Renal cortex interstitium (tissue), 11 donors: ENCODE measurements around the gene SINHCAF. TPM values are rescaled to one million over a fixed set of nuclear protein-coding genes. Genes with fewer than 3 reads are reported as not detected.
"Not testable (repeated sequence)": the region's sequence is repeated elsewhere in the genome, so short reads cannot be mapped to it uniquely, and the experiment has no call there.

ENCODE experiments used
- DNase-seq, 11 donors: peaks; one replicate each; pipeline ENCODE4 v3.0.0-alpha.2; 2013; ENCODE audit warnings: low read depth in 9 of 11, low spot score in 4 of 11; ENCODE audit errors: extremely low read depth in 1 of 11
- polyA plus RNA-seq, 3 donors: library from polyadenylated mRNA; unstranded; fragments of 120-200 nt; gene quantifications; one replicate each; pipeline ENCODE4 v1.2.1, GENCODE V29; 2013; ENCODE audit not compliant: insufficient read length in 3 of 3

Gene SINHCAF
- polyA plus RNA-seq, 3 donors, result 247 to 317 (median 279) TPM

DNA sequence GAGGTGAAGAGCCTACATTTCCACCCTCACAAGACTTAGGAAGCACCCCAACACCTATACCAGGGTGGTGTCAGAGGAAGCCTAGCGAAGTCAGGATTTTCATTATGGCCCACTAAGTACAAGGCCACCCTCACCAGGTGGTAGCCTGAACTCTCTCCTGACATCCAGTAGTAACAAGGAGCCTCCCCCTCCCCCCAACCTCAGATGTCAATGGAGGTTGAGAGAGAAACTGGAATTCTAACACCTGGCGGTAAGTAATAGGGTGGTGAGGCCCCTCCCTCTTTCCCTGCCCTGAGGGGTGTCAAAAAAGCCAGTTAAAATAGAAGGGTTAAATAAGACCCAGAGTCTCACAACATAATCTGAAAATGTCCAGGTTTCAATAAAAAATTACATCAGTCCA is 37.6 kb downstream of the SINHCAF start:
- no peak for DNase-seq

DNA sequence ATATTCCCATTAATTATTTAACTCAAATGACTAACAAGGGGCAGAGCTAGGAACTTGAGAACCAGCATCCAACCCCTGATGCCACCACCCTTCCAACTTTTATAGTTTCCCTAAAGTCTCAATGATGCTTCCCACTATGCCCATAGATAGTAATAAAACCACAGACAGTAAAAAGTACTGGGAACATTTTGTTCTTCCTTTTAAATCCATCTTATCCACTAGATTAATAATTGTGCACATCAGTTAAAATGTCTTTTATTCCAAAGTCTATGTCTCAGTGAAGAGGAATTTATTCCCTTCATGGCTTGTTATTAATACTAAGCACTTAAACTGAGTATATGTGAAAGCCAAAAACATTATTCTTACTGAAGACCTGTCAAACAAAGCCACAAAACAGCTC is 45.8 kb downstream of the SINHCAF start:
- no peak for DNase-seq

DNA sequence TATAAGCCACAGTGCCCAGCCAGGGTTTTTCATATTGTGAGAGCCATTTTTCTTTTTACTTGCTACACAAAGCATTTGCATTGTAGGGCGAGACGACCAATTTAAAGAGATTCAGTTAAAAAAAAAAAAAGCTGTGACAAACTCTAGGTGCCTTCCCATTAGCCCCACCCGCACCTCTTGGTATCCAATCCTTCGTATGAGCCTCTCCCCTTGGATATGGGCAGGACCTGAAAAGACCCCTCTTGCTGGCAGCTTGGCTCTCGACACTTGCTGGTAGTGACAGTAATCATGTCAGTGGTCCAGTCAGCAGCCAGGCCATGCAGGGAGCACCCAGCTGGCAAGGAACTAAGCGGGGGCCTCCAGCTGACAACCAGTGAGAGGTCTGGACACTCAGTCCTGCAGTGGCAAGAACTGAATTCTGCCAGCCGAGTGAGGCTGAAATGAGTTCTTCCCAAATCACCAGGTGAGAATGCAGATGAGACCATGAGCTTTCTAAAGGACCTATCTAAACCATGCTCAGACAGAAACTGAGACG is 46.5 kb downstream of the SINHCAF start:
- no peak for DNase-seq

DNA sequence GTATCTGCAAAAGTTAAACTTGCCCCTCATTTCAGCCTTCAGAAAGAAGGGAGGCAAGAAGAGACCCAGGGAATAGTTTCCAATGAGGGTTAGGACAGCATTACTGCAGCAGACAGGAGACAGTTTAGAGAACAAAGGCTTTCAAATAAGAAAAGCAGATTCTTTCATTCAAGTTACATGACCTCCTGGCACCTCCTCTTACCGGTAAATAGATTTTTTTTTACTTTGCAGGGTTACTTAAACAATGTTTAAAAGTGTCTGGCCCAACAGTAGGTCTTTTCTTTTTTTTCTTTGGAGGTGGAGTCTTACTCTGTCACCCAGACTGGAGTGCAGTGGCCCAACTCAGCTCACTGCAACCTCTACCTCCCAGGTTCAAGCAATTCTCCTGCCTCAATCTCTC is 47.1 kb downstream of the SINHCAF start:
- no peak for DNase-seq

DNA sequence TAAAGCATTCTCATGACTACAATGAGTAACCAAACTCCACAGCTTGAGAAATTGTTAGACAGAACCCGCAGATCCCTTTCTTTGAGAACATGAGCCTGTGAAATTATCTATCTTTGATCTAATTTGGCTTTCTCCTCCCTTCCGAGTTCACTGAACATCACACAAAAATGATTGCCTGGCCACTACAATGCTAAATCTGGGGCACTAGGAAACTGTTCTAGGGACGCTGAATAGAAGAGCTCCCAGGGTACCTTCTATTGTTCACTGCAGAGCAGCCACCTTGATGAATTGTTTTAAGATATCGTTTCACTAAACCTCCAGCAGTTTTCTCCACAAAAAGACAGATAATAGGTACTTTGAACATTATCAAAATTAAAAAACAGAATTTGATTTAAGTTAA is 47.5 kb downstream of the SINHCAF start:
- no peak for DNase-seq

DNA sequence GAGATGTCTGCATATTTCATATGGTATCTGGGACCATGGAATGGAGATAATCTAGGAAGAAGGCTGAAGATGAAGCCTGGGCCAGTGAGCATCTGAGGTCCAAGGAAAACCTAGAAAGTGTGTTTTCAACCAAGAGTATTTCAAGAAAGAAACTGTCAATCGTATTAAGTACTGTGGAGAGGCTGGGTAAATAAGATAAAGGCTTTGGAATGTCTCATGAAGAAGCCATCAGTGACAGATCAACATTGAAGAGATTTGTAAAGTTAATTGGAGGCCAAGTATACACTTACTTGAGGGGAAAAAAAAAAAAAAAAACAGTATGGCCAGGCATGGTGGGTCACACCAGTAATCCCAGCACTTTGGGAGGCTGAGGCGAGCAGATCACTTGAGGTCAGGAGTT is 48.9 kb downstream of the SINHCAF start:
- no peak for DNase-seq

DNA sequence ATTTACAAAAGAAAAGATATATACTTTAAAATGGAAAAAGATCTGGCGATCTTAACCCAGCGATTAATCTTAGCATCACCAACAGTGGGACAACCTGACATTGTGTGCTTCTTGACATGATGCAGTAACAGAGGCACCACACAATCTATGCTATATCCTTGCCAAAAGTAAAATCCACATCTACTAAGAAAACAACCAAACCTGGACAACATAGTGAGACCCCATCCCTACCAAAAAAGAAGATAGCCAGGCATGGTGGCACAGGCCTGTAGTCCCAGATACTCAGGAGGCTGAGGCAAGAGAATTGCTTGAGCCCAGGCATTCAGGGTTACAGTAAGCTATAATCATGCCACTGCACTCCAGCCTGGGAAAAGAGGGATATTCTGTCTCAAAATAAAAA is 50.5 kb downstream of the SINHCAF start:
- no peak for DNase-seq

DNA sequence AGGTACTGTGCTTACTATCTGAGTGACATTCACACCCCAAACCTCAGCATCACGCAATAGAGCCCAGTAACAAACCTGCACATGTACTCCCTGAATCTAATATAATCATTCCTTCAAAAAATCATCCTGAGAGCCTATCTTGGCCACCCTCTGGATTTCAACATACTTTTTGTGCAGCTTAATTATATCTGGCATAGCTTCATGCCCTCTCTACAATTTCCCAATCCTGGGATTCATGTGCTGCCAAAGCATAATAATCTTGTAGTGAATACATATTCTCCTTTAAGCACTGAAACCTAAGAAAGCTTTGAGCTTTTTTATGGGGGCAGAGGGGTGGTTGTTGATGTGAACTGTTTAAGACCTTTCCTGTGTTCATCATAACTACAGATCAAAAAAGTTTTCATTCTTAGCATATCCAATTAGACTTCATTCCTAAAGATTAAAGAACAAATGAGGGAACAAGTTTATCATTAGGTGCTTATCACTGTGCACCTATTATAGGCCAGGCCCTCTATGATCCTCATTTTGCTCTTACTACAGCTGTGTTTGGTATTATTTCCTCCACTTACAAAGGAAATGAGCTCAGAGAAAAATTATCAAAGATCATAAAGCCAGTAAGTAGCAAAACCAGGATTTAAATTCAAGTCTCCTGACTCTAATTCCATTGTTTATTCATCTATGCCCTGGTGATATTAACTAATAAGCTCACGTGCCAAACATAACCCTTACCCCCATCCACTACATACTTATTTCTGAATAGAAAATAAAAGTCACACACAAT is 51.2 kb downstream of the SINHCAF start:
- no peak for DNase-seq

DNA sequence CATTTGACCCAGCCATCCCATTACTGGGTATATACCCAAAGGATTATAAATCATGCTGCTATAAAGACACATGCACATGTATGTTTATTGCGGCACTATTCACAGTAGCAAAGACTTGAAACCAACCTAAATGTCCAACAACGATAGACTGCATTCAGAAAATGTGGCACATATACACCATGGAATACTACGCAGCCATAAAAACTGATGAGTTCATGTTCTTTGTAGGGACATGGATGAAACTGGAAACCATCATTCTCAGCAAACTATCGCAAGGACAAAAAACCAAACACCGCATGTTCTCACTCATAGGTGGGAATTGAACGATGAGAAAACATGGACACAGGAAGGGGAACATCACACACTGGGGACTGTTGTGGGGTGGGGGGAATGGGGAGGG is 52.2 kb downstream of the SINHCAF start:
- DNase-seq, result not testable (repeated sequence)

DNA sequence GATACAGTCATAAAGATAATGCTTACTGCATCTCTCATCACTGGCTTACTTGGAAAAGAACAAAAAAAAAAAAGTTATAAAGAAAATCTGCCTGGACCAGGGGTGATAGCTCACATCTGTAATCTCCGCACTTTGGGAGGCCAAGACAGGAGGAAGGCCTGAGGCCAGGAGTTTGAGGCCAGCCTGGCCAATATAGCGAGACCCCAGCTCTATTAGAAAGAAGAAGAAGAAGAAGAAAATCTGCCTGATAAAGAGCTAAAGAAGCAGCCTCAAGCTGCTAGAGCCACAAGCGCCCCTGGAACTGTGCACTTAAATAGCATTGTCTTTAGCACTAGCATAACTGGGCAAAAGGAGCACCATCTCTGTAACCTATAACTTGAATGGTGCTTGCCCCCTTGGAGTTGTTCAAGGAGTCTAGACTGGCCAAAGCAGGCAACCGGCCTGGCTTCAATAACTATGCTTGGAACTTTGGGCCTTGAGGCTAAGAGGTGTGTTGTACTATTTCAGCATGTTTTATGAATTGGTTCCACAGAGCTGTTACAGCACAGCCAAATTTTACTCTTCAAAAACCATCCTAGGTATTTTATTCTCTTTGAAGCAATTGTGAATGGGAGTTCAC is 53.2 kb downstream of the SINHCAF start:
- DNase-seq, result no peak

DNA sequence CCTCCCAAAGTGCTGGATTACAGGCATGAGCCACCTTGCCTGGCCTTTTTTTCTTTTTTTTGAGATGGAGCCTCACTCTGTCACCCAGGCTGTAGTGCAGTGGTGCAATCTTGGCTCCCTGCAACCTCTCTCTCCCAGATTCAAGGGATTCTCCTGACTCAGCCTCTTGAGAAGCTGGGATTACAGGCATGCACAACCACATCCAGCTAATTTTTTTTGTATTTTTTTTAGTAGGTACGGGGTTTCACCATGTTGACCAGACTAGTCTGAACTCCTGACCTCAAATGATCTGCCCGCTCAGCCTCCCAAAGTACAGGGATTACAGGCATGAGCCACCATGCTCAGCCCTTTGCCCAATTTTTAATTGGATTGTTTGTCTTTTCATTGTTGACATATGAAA is 58.0 kb downstream of the SINHCAF start:
- no peak for DNase-seq

DNA sequence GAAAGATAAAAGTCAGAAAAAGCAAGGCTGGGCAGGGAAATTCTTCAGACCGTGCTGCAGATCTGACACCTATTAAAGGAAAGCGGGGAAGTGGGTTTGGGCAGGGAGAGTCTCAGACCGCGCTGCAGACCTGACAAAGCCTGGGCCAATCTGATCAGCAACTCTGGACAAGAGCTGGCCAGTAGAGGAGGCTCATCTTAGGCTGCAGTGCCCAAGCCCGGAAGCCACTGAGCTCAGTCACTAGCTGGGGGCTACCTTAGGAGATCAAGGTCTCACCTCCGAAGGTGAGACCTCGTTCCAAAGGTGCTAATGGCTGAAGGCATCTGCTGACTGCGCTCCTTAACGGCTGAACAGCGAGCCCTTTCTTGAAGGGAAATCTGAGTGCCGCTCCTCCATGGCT is 60.2 kb downstream of the SINHCAF start:
- DNase-seq, result no peak

DNA sequence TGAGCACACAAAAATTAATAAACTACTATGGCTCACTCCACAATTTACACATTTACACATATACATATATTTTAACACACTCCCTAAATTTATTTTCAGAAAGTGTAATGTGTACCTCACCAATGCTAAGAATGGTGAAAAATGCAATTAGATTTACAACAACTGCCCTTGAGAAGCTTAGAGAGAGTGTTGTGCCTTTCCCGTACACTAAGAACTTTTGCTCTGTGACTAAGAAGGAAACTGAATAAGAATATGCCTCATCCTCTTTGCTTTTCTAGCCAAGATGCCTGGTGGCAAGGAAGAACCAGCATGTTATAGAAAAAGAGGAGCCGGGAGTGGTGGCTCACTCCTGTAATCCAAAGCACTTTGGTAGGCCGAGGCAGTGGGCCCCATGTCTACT is 62.3 kb downstream of the SINHCAF start:
- DNase-seq, result no peak

DNA sequence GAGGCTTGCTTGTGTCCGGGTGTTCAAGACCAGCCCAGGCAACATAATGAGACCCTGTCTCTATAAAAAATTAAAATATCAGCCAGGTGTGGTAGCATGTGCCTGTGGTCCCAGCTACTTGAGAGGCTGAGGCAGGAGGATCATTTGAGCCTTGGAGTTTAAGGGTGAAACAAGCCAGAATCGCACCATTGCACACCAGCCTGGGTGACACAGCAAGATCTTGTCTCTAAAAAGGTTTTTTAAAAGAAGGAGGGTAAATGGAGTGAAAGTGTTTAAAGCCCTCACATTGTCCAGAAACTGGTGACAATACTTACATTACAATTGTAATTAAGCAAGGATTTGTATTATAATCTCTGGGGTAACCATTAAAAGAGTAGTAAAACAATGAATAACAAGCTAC is 64.2 kb downstream of the SINHCAF start:
- DNase-seq, result no peak

DNA sequence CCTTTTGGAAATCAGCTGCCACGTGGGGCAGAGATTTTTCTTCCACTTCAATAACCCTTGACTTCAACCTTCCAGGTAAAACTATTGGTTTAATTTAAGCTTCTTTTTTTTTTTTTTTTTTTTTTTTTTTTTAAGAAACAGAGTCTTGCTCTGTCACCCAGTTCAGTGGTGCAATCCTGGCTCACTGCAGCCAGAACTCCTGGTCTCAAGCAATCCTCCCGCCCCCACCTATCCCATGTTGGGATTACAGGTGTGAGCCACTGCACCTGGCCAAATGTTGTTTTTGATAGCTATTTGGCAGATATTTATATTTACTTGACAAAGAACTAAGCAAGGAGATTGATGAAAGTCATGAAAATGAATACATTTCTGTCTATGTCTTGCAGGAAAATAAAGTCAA is 65.1 kb downstream of the SINHCAF start:
- DNase-seq, result no peak

DNA sequence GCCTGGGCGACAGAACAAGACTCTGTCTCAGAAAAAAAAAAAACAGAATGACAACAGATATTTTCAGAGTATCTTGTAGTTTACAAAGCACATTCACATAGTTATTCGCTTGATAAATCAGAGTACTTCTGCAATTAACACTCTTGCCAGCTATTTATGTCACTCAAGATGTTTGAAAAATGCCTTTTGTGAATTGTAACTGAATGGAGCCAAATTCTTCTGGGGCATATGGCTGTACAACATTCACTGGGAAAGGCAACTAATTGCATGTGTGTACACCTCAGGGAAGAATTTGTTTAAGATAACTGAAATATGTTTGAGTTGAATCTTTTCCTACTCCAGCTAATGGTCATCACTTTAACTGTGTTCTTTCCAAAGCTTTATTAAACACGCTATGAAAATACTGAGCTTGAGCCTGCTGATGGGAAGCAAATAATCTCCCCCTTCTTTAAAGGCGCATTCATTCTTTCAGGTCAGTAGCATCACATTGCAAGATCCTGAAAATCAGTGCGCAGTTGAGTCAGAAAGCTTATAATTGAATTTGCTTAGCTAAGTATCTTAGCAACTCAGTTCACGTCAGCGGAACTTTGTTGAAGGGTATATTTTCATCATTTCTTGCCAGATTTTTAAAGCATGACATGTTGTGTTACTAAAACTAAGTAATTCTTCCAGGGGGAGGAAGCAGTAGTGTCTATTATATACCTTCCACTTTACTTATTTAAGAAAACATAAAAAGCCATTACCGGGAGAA is 66.6 kb downstream of the SINHCAF start:
- DNase-seq, result no peak

DNA sequence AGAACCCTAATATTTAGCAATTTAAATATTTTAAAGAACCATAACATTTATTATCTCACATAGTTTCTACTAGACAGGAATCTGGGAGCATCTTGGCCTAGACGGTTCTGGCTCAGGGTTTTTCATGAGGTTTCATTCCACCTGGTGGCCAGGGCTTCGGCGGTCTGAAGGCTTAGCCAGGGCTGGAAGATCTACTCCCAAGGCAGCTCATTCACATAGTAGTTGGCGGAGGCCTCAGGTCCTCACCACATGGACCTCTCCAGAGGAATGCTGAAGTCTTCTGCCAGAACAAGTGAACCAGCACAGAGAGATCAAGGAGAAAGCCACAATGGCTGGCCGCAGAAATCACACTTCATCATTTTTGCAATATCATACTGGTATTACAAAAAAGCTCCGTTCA is 68.2 kb downstream of the SINHCAF start:
- DNase-seq, result no peak

DNA sequence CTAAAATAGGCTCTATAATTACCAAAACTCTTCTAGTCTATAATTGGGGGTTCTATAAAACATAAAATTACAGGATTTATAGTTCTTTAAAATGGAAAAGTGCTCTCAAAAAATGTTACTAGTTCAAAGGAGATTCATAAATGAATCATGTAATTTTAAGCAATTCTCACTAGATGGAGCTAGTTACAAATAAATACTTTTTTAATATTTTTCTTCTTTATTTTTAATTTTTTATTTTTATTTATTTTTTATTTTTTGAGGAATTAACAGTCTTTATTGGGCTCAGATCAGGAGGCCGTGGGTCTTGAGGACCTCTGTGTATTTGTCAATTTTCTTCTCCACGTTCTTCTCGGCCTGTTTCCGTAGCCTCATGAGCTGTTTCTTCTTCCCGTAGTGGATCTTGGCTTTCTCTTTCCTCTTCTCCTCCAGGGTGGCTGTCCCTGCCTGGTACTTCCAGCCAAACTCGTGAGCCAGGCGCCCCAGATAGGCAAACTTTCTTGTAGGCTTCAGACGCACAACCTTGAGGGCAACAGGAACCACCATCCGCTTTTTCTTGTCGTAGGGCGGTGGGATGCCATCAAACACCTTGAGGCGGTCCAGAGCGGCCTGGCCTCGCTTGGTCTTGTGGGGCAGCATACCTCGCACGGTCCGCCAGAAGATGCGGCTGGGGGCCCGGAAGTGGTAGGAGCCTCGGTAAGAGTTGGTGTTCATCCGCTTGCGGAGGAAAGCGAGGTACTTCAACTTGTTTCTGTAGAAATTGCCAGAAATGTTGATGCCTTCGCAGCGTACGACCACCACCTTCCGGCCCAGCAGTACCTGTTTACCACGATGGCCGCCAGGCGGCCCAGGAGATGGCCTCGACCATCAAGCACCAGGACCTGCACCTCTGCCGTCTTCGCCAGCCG is 74.0 kb downstream of the SINHCAF start:
- not testable (repeated sequence) for DNase-seq

DNA sequence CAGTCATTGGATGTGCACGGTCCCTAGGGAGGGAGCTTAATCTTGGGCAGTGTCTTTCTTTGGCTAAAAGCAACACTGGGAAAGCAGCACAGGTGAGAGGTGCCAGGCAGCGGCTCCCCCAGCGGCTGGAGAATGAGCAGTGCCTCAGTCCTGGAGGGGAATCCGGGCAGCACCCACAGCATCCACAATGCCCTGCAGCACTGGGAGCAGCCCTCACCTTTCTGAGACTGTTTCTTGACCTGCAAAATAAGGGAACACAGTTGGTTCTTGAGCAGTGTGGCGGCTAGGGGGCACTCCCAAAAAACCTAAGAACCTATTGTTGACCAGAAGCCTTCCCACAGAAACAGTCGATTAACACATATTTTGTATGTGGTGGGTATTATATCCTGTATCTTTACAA is 75.8 kb downstream of the SINHCAF start:
- DNase-seq, result no peak
